Calu3 (cell line): ENCODE measurements around the gene RNASE8. TPM values are rescaled to one million over a fixed set of nuclear protein-coding genes. Genes with fewer than 3 reads are reported as not detected.

Source experiments
- BruUV-seq: library from RNA; stranded (reverse); fragments of 400-500 nt; replicated peaks from 2 replicates; lab custom pipeline; 2021; lab: Mats Ljungman, UMichigan
- CTCF ChIA-PET: fragments of 300-600 bp; sonication (Branson Sonifier 250); formaldehyde crosslinking; loops from one replicate; lab custom pipeline; 2022; ENCODE audit warnings: antibody characterized with exemption; lab: Charles Lee
- DNase-seq: peaks from one replicate; pipeline ENCODE4 v3.0.0; 2022
- H3K27ac Mint-ChIP-seq: one replicate; pipeline ENCODE4 v1.8.0; 2022; ENCODE audit warnings: mixed read lengths; ENCODE audit not compliant: unreplicated experiment
- H3K27me3 Mint-ChIP-seq: one replicate; pipeline ENCODE4 v1.8.0; 2022; ENCODE audit warnings: mixed read lengths; ENCODE audit not compliant: unreplicated experiment
- H3K36me3 Mint-ChIP-seq: one replicate; pipeline ENCODE4 v1.8.0; 2022; ENCODE audit warnings: mild to moderate bottlenecking, moderate library complexity, mixed read lengths; ENCODE audit not compliant: insufficient read depth, unreplicated experiment
- H3K4me1 Mint-ChIP-seq: one replicate; pipeline ENCODE4 v1.8.0; 2022; ENCODE audit warnings: mild to moderate bottlenecking, low read depth, mixed read lengths; ENCODE audit not compliant: unreplicated experiment
- H3K4me3 Mint-ChIP-seq: one replicate; pipeline ENCODE4 v1.8.0; 2022; ENCODE audit warnings: mild to moderate bottlenecking, low read depth, moderate library complexity, mixed read lengths; ENCODE audit not compliant: unreplicated experiment
- H3K9me3 Mint-ChIP-seq: one replicate; pipeline ENCODE4 v1.8.0; 2022; ENCODE audit warnings: low read depth, mixed read lengths; ENCODE audit not compliant: unreplicated experiment
- intact Hi-C: fragments of 100-400 bp; cut with micrococcal nuclease; formaldehyde crosslinking; loops from one replicate; pipeline ENCODE4 v1.10.0; 2022; ENCODE audit not compliant: unreplicated experiment
- total RNA-seq: library from RNA; stranded (reverse); gene quantifications from 2 replicates; pipeline ENCODE4 v1.2.3, GENCODE V29; 2022
- TF ChIP-seq, protein P1 (sequence below): fragments of 200-600 bp; IDR thresholded peaks from one replicate; pipeline ENCODE4 v1.8.0; 2022; ENCODE audit warnings: antibody characterized with exemption; ENCODE audit not compliant: unreplicated experiment

RNASE8 gene
- total RNA-seq, 1 experiment from 2014 or later = not detected

GRCh38 chr14:21015312-21015711 lies 42.3 kb upstream of the RNASE8 start:
- intact Hi-C loops = loop anchor here (2.0 kb wide), 1 partner anchor 81 kb away; no protein-coding TSS in a partner anchor
- Mint-ChIP-seq H3K9me3 (no peaks in the 10 kb centered on the region), H3K27ac (no peak overlapping the region), H3K4me3 (no peak overlapping the region), H3K4me1 (no peaks in the 10 kb centered on the region), H3K27me3 (peaks cover 38% of the 10 kb centered on the region), H3K36me3 (no peaks in the 10 kb centered on the region)
- no TSS peak for BruUV-seq
- no peak for DNase-seq
- CTCF ChIA-PET = interaction anchor here (0.7 to 2.8 kb wide), 26 partner anchors 9 to 158 kb away, joined by 3 to 93 read pairs (median 7); partner anchors contain the start of genes ARHGEF40, RNASE13, RNASE7 and SLC39A2
- TF ChIP-seq, protein P1, sequence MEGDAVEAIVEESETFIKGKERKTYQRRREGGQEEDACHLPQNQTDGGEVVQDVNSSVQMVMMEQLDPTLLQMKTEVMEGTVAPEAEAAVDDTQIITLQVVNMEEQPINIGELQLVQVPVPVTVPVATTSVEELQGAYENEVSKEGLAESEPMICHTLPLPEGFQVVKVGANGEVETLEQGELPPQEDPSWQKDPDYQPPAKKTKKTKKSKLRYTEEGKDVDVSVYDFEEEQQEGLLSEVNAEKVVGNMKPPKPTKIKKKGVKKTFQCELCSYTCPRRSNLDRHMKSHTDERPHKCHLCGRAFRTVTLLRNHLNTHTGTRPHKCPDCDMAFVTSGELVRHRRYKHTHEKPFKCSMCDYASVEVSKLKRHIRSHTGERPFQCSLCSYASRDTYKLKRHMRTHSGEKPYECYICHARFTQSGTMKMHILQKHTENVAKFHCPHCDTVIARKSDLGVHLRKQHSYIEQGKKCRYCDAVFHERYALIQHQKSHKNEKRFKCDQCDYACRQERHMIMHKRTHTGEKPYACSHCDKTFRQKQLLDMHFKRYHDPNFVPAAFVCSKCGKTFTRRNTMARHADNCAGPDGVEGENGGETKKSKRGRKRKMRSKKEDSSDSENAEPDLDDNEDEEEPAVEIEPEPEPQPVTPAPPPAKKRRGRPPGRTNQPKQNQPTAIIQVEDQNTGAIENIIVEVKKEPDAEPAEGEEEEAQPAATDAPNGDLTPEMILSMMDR = no peak

DNA sequence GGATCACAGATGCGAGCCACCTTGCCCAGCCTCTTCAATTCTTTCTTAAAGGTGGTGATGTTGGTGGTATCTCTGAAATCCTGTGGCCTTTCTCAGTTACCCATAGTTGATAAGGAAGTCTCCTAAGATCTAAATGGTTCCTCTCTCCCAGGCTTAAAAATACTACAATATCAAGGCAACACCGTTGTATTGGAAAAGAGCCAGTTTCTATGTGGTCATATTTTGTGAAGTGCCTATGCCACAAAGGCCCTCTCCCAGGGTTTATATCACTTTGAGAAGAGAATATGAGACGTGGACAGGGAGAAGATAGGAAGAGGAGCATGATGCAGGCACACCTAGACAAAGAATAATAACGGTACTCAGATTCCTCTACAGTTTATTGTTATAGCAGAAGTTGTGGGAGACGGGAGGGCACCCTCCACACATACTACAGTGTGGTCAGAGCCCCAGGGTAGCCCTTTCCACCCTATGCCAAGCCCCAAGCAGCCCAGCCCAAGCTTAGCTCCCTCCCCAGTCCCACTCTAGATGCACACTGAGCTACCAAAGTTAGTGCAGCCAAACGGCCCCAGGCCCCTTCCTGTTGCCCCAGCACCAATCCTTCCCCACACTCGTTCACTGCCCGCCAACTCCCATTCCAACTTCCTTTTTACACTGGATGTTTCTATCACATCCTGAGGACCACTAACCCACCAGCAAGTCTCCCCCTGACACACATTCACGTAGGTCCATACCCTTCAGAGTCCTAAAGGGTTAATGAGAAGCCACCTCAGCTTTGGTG lies 41.0 kb upstream of the RNASE8 start:
- Mint-ChIP-seq H3K27ac (no peak overlapping the region), H3K4me1 (peaks cover 8% of the 10 kb centered on the region), H3K27me3 (peaks cover 30% of the 10 kb centered on the region), H3K36me3 (no peaks in the 10 kb centered on the region), H3K9me3 (no peaks in the 10 kb centered on the region), H3K4me3 (no peak overlapping the region)
- intact Hi-C loops = no loop called here
- TF ChIP-seq, protein P1 = no peak
- no peak for DNase-seq
- CTCF ChIA-PET = interaction anchor here (0.9 to 2.8 kb wide), 6 partner anchors 25 to 75 kb away, joined by 3 to 93 read pairs (median 9); partner anchors contain the start of genes ARHGEF40 and RNASE7
- no TSS peak for BruUV-seq

GRCh38 chr14:21017528-21018245 lies 39.9 kb upstream of the RNASE8 start:
- Mint-ChIP-seq H3K36me3 (no peaks in the 10 kb centered on the region), H3K4me1 (peaks cover 8% of the 10 kb centered on the region), H3K4me3 (no peak overlapping the region), H3K27me3 (peaks cover 30% of the 10 kb centered on the region), H3K27ac (no peak overlapping the region), H3K9me3 (no peaks in the 10 kb centered on the region)
- CTCF ChIA-PET = interaction anchor here (0.6 to 0.7 kb wide), 2 partner anchors 23 to 94 kb away, joined by 3 read pairs; no protein-coding TSS in a partner anchor
- TF ChIP-seq, protein P1 = no peak
- intact Hi-C loops = no loop called here
- DNase-seq = no peak
- BruUV-seq = no TSS peak

GRCh38 chr14:21018286-21018685 lies 39.3 kb upstream of the RNASE8 start:
- CTCF ChIA-PET = interaction anchor here (0.6 to 0.7 kb wide), 2 partner anchors 22 to 93 kb away, joined by 3 read pairs; no protein-coding TSS in a partner anchor
- intact Hi-C loops = no loop called here
- no peak overlapping the region for H3K27ac Mint-ChIP-seq
- TF ChIP-seq, protein P1 = no peak
- peaks cover 30% of the 10 kb centered on the region for H3K27me3 Mint-ChIP-seq
- H3K4me3 Mint-ChIP-seq = no peak overlapping the region
- H3K9me3 Mint-ChIP-seq = no peaks in the 10 kb centered on the region
- no TSS peak for BruUV-seq
- peaks cover 8% of the 10 kb centered on the region for H3K4me1 Mint-ChIP-seq
- H3K36me3 Mint-ChIP-seq = no peaks in the 10 kb centered on the region
- no peak for DNase-seq
